Measurements from ENCODE around the gene TMSB10. TPM values are rescaled to one million over a fixed set of nuclear protein-coding genes. Genes with fewer than 3 reads are reported as not detected.

TMSB10 gene
- total and polyA plus RNA-seq, 2 experiments from 2014 or later, result 834 to 2,942 TPM

DNA sequence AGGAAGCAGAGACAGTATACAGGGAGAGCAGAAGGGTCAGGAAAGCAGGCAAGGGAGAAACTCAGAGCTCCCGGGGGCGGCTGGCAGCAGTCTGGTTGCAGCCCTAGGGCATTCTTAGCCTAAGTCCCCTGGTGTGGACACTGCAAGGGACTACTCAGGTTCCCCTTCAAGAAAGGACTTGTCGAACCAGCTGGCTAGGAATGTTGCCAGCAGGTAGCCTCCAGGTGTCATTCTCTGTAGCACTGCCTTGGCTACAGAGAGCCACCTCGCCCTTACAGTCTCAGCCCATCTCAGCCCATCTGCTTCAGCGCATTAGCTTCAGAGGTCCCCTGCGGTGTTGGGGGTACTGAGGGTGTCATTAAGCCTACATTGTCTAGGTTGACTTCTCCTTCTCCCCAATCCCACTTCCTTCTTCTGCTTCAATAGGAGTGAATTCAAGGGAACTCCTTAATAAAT lies 11.3 kb upstream of the TMSB10 start:
- Histone ChIP-seq H3K9me2 (ENCODE audit: insufficient read depth) (no peaks in the 10 kb centered on the region), H3K4me2 (peak overlapping the region; percentile 66; the same call in 1 of the 2 replicates), H2AFZ (no peak overlapping the region; the same call in 1 of the 2 replicates), H3K79me2 (replicated peaks; ENCODE audit: insufficient read depth) (no peaks in the 10 kb centered on the region), H3K4me3 (no peak overlapping the region), H3K27ac (ENCODE audit: low read depth) (no peak overlapping the region), H3K27me3 (ENCODE audit: insufficient read depth) (no peaks in the 10 kb centered on the region), H4K20me1 (replicated peaks; ENCODE audit: insufficient read depth) (no peaks in the 10 kb centered on the region), H3K4me1 (ENCODE audit: insufficient read depth) (peaks cover 9% of the 10 kb centered on the region; the same call in 1 of the 2 replicates), H3F3A (replicated peaks; ENCODE audit: low read depth) (peaks cover 6% of the 10 kb centered on the region; the same call in 1 of the 2 replicates), H3K36me3 (ENCODE audit: insufficient read depth) (no peaks in the 10 kb centered on the region)
- Mint-ChIP-seq H3K36me3 (ENCODE audit: low read depth) (no peaks in the 10 kb centered on the region), H3K4me3 (no peak overlapping the region; the same call in 2 of the 3 replicates), H3K9me3 (no peaks in the 10 kb centered on the region), H3K4me1 (peaks cover 20% of the 10 kb centered on the region), H3K27me3 (ENCODE audit: insufficient read depth, low read depth, poor library complexity) (peaks cover 3% of the 10 kb centered on the region), H3K27ac (no peak overlapping the region)
- TF ChIP-seq EZH2 (IDR thresholded peaks at IDR 0.05; ENCODE audit: low read depth, unreplicated experiment) (no peak), EZH2phosphoT487 (IDR thresholded peaks at IDR 0.05; ENCODE audit: unreplicated experiment) (no peak), POLR2AphosphoS5 (IDR thresholded peaks at IDR 0.05; ENCODE audit: low read depth) (no peak), JUNB (IDR thresholded peaks at IDR 0.05; ENCODE audit: unreplicated experiment) (no peak), NANOG (IDR thresholded peaks at IDR 0.05; ENCODE audit: borderline replicate concordance) (no peak), ZNF331 (CRISPR knock-in tag; IDR thresholded peaks at IDR 0.05; ENCODE audit: low read depth) (no peak), STAT1 (IDR thresholded peaks at IDR 0.05; ENCODE audit: unreplicated experiment) (no peak), ZNF114 (CRISPR knock-in tag; IDR thresholded peaks at IDR 0.05) (no peak), CREB1 (CRISPR knock-in tag; IDR thresholded peaks at IDR 0.05; ENCODE audit: low read depth) (no peak)
- TF ChIP-seq, protein P1, sequence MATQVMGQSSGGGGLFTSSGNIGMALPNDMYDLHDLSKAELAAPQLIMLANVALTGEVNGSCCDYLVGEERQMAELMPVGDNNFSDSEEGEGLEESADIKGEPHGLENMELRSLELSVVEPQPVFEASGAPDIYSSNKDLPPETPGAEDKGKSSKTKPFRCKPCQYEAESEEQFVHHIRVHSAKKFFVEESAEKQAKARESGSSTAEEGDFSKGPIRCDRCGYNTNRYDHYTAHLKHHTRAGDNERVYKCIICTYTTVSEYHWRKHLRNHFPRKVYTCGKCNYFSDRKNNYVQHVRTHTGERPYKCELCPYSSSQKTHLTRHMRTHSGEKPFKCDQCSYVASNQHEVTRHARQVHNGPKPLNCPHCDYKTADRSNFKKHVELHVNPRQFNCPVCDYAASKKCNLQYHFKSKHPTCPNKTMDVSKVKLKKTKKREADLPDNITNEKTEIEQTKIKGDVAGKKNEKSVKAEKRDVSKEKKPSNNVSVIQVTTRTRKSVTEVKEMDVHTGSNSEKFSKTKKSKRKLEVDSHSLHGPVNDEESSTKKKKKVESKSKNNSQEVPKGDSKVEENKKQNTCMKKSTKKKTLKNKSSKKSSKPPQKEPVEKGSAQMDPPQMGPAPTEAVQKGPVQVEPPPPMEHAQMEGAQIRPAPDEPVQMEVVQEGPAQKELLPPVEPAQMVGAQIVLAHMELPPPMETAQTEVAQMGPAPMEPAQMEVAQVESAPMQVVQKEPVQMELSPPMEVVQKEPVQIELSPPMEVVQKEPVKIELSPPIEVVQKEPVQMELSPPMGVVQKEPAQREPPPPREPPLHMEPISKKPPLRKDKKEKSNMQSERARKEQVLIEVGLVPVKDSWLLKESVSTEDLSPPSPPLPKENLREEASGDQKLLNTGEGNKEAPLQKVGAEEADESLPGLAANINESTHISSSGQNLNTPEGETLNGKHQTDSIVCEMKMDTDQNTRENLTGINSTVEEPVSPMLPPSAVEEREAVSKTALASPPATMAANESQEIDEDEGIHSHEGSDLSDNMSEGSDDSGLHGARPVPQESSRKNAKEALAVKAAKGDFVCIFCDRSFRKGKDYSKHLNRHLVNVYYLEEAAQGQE (IDR thresholded peaks at IDR 0.05; ENCODE audit: unreplicated experiment), result no peak
- TF ChIP-seq, protein P2, sequence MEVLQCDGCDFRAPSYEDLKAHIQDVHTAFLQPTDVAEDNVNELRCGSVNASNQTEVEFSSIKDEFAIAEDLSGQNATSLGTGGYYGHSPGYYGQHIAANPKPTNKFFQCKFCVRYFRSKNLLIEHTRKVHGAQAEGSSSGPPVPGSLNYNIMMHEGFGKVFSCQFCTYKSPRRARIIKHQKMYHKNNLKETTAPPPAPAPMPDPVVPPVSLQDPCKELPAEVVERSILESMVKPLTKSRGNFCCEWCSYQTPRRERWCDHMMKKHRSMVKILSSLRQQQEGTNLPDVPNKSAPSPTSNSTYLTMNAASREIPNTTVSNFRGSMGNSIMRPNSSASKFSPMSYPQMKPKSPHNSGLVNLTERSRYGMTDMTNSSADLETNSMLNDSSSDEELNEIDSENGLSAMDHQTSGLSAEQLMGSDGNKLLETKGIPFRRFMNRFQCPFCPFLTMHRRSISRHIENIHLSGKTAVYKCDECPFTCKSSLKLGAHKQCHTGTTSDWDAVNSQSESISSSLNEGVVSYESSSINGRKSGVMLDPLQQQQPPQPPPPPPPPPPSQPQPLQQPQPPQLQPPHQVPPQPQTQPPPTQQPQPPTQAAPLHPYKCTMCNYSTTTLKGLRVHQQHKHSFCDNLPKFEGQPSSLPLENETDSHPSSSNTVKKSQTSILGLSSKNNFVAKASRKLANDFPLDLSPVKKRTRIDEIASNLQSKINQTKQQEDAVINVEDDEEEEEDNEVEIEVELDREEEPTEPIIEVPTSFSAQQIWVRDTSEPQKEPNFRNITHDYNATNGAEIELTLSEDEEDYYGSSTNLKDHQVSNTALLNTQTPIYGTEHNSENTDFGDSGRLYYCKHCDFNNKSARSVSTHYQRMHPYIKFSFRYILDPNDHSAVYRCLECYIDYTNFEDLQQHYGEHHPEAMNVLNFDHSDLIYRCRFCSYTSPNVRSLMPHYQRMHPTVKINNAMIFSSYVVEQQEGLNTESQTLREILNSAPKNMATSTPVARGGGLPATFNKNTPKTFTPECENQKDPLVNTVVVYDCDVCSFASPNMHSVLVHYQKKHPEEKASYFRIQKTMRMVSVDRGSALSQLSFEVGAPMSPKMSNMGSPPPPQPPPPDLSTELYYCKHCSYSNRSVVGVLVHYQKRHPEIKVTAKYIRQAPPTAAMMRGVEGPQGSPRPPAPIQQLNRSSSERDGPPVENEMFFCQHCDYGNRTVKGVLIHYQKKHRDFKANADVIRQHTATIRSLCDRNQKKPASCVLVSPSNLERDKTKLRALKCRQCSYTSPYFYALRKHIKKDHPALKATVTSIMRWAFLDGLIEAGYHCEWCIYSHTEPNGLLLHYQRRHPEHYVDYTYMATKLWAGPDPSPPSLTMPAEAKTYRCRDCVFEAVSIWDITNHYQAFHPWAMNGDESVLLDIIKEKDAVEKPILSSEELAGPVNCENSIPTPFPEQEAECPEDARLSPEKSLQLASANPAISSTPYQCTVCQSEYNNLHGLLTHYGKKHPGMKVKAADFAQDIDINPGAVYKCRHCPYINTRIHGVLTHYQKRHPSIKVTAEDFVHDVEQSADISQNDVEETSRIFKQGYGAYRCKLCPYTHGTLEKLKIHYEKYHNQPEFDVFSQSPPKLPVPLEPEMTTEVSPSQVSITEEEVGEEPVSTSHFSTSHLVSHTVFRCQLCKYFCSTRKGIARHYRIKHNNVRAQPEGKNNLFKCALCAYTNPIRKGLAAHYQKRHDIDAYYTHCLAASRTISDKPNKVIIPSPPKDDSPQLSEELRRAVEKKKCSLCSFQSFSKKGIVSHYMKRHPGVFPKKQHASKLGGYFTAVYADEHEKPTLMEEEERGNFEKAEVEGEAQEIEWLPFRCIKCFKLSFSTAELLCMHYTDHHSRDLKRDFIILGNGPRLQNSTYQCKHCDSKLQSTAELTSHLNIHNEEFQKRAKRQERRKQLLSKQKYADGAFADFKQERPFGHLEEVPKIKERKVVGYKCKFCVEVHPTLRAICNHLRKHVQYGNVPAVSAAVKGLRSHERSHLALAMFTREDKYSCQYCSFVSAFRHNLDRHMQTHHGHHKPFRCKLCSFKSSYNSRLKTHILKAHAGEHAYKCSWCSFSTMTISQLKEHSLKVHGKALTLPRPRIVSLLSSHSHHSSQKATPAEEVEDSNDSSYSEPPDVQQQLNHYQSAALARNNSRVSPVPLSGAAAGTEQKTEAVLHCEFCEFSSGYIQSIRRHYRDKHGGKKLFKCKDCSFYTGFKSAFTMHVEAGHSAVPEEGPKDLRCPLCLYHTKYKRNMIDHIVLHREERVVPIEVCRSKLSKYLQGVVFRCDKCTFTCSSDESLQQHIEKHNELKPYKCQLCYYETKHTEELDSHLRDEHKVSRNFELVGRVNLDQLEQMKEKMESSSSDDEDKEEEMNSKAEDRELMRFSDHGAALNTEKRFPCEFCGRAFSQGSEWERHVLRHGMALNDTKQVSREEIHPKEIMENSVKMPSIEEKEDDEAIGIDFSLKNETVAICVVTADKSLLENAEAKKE (CRISPR knock-in tag; IDR thresholded peaks at IDR 0.05), result no peak
- TF ChIP-seq, protein P3, sequence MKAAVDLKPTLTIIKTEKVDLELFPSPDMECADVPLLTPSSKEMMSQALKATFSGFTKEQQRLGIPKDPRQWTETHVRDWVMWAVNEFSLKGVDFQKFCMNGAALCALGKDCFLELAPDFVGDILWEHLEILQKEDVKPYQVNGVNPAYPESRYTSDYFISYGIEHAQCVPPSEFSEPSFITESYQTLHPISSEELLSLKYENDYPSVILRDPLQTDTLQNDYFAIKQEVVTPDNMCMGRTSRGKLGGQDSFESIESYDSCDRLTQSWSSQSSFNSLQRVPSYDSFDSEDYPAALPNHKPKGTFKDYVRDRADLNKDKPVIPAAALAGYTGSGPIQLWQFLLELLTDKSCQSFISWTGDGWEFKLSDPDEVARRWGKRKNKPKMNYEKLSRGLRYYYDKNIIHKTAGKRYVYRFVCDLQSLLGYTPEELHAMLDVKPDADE (IDR thresholded peaks at IDR 0.05), result no peak
- TF ChIP-seq, protein P4, sequence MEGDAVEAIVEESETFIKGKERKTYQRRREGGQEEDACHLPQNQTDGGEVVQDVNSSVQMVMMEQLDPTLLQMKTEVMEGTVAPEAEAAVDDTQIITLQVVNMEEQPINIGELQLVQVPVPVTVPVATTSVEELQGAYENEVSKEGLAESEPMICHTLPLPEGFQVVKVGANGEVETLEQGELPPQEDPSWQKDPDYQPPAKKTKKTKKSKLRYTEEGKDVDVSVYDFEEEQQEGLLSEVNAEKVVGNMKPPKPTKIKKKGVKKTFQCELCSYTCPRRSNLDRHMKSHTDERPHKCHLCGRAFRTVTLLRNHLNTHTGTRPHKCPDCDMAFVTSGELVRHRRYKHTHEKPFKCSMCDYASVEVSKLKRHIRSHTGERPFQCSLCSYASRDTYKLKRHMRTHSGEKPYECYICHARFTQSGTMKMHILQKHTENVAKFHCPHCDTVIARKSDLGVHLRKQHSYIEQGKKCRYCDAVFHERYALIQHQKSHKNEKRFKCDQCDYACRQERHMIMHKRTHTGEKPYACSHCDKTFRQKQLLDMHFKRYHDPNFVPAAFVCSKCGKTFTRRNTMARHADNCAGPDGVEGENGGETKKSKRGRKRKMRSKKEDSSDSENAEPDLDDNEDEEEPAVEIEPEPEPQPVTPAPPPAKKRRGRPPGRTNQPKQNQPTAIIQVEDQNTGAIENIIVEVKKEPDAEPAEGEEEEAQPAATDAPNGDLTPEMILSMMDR (conservative IDR thresholded peaks at IDR 0.05; ENCODE audit: low read depth in 2 of 2), result no peak
- ATAC-seq, result peak; percentile 94
- peak; percentile 62 for DNase-seq (ENCODE audit: low spot score)

Measured in GM23338 (cell line).